OCI-LY1 (cell line): ENCODE results near the gene PRKCA.

Experiments used
- H2AFZ ChIP-seq: fragments of 200-600 bp; sonication (generic), shearing (Covaris generic); 2 replicates; pipeline ENCODE4 v1.6.0; 2014; ENCODE audit warnings: antibody characterized with exemption, mild to moderate bottlenecking, low read length
- H3F3A ChIP-seq: fragments of 200-600 bp; sonication (generic), shearing (Covaris generic); 2 replicates; pipeline ENCODE4 v1.6.0; 2014; ENCODE audit warnings: mild to moderate bottlenecking, antibody characterized with exemption, low read length, moderate library complexity; ENCODE audit not compliant: insufficient read depth
- H3K27ac ChIP-seq: fragments of 200-600 bp; sonication (generic); 2 replicates; pipeline ENCODE4 v1.5.1; 2014; ENCODE audit warnings: low read length, mixed run types, mild to moderate bottlenecking, low read depth; ENCODE audit not compliant: poor library complexity, severe bottlenecking
- H3K27me3 ChIP-seq: fragments of 200-600 bp; sonication (generic); 2 replicates; pipeline ENCODE4 v1.6.0; 2014; ENCODE audit warnings: antibody characterized with exemption, mild to moderate bottlenecking, low read length, moderate library complexity; ENCODE audit not compliant: insufficient read depth
- H3K36me3 ChIP-seq: fragments of 200-600 bp; sonication (generic); 2 replicates; pipeline ENCODE4 v1.6.1; 2014; ENCODE audit warnings: mild to moderate bottlenecking, antibody characterized with exemption, low read length, moderate library complexity, mixed read lengths; ENCODE audit not compliant: insufficient read depth
- H3K4me1 ChIP-seq: fragments of 200-600 bp; sonication (generic); 2 replicates; pipeline ENCODE4 v1.5.1; 2014; ENCODE audit warnings: mild to moderate bottlenecking, low read length, moderate library complexity; ENCODE audit not compliant: insufficient read depth, severe bottlenecking
- H3K4me2 ChIP-seq: fragments of 200-600 bp; sonication (generic), shearing (Covaris generic); 2 replicates; pipeline ENCODE4 v1.6.1; 2014; ENCODE audit warnings: low read length
- H3K4me3 ChIP-seq: fragments of 200-600 bp; sonication (generic); 2 replicates; pipeline ENCODE4 v1.5.1; 2014; ENCODE audit warnings: low read length, low read depth, mild to moderate bottlenecking, mixed read lengths; ENCODE audit not compliant: poor library complexity, severe bottlenecking
- H3K79me2 ChIP-seq: fragments of 200-600 bp; shearing (Covaris generic); 2 replicates; pipeline ENCODE4 v1.6.1; 2016; ENCODE audit warnings: mixed run types, low read length, mixed read lengths; ENCODE audit not compliant: insufficient read depth
- H3K9ac ChIP-seq: fragments of 200-600 bp; sonication (generic), shearing (Covaris generic); 2 replicates; pipeline ENCODE4 v1.6.1; 2014; ENCODE audit warnings: mild to moderate bottlenecking, low read length, mixed read lengths
- H3K9me2 ChIP-seq: fragments of 200-600 bp; sonication (generic), shearing (Covaris generic); 2 replicates; pipeline ENCODE4 v1.6.1; 2014; ENCODE audit warnings: low read depth, mild to moderate bottlenecking, low read length, mixed read lengths
- H3K9me3 ChIP-seq: fragments of 200-600 bp; shearing (Covaris generic); 2 replicates; pipeline ENCODE4 v1.6.1; 2014; ENCODE audit warnings: low read length, mixed read lengths
- H4K20me1 ChIP-seq: fragments of 200-600 bp; sonication (generic), shearing (Covaris generic); 2 replicates; pipeline ENCODE4 v1.6.0; 2016; ENCODE audit warnings: mild to moderate bottlenecking, low read length; ENCODE audit not compliant: insufficient read depth
- CTCF ChIP-seq: fragments of 200-600 bp; sonication (generic), shearing (Covaris generic); IDR thresholded peaks from 2 replicates; pipeline ENCODE4 v1.5.1; 2017; ENCODE audit warnings: mild to moderate bottlenecking, antibody characterized with exemption, low read length, moderate library complexity, mixed read lengths
- EZH2 ChIP-seq: fragments of 200-600 bp; sonication (generic), shearing (Covaris generic); IDR thresholded peaks from 2 replicates; pipeline ENCODE4 v1.8.0; 2017; ENCODE audit warnings: borderline replicate concordance, mixed run types, mild to moderate bottlenecking, antibody characterized with exemption, low read length, moderate library complexity, mixed read lengths

Gene PRKCA

GRCh38 chr17:66483906-66484305 is 181.5 kb downstream of the PRKCA start:
- H3K4me3 ChIP-seq: no peak overlapping the region
- no peaks in the 10 kb centered on the region for H3K9me2 ChIP-seq
- H3K9me3 ChIP-seq: no peaks in the 10 kb centered on the region
- H2AFZ ChIP-seq: no peak overlapping the region
- H3K27ac ChIP-seq: no peak overlapping the region
- no peak overlapping the region for H3K9ac ChIP-seq
- H3K4me2 ChIP-seq: no peak overlapping the region
- no peaks in the 10 kb centered on the region for H4K20me1 ChIP-seq
- H3K79me2 ChIP-seq: no peaks in the 10 kb centered on the region
- H3F3A ChIP-seq: no peaks in the 10 kb centered on the region
- peaks cover 52% of the 10 kb centered on the region for H3K4me1 ChIP-seq
- H3K36me3 ChIP-seq: peaks cover 4% of the 10 kb centered on the region; the same call in 1 of the 2 replicates
- H3K27me3 ChIP-seq: no peaks in the 10 kb centered on the region
- TF ChIP-seq EZH2 (no peak), CTCF (no peak)

- no peaks in the 10 kb centered on the region for H3K9me3 ChIP-seq
- no peaks in the 10 kb centered on the region for H3K36me3 ChIP-seq
- TF ChIP-seq EZH2 (no peak), CTCF (no peak)
- no peaks in the 10 kb centered on the region for H3K79me2 ChIP-seq
- peak overlapping the region; percentile 60 for H3K4me2 ChIP-seq
- peaks cover 45% of the 10 kb centered on the region for H3K4me1 ChIP-seq
- no peaks in the 10 kb centered on the region for H3F3A ChIP-seq
- H3K27me3 ChIP-seq: no peaks in the 10 kb centered on the region
- peak overlapping the region; percentile 74 for H3K27ac ChIP-seq
- H3K9ac ChIP-seq: peak overlapping the region; percentile 46; the same call in 1 of the 2 replicates
- H4K20me1 ChIP-seq: no peaks in the 10 kb centered on the region
- H2AFZ ChIP-seq: no peak overlapping the region
- peak overlapping the region; percentile 3 for H3K4me3 ChIP-seq
- no peaks in the 10 kb centered on the region for H3K9me2 ChIP-seq
Observed at GRCh38 chr17:66485309-66485947, 183.0 kb downstream of the PRKCA start.

GRCh38 chr17:66487121-66487520 is 184.7 kb downstream of the PRKCA start:
- Histone ChIP-seq H3F3A (no peaks in the 10 kb centered on the region), H3K36me3 (no peaks in the 10 kb centered on the region), H3K27me3 (no peaks in the 10 kb centered on the region), H3K79me2 (no peaks in the 10 kb centered on the region), H3K9me3 (no peaks in the 10 kb centered on the region), H3K4me3 (no peak overlapping the region), H3K4me1 (peaks cover 55% of the 10 kb centered on the region), H3K9ac (no peak overlapping the region), H3K9me2 (no peaks in the 10 kb centered on the region), H2AFZ (no peak overlapping the region), H3K4me2 (no peak overlapping the region), H4K20me1 (no peaks in the 10 kb centered on the region), H3K27ac (no peak overlapping the region)
- no peak for TF ChIP-seq CTCF
- TF ChIP-seq EZH2: no peak
